Neural progenitor cell (in vitro differentiated cells): ENCODE data around the gene NOP53. TPM values are rescaled to one million over a fixed set of nuclear protein-coding genes. Genes with fewer than 3 reads are reported as not detected.
"Not testable (repeated sequence)": the region's sequence is repeated elsewhere in the genome, so short reads cannot be mapped to it uniquely, and the experiment has no call there.

Source experiments
- DNase-seq: peaks from one replicate; pipeline ENCODE4 v3.0.0-alpha.2; 2016; ENCODE audit warnings: low spot score
- H2AFZ ChIP-seq: fragments of 200-600 bp; sonication (generic); replicated peaks from 2 replicates; pipeline ENCODE4 v1.6.1; 2016; ENCODE audit warnings: antibody characterized with exemption
- H3F3A ChIP-seq: fragments of 200-600 bp; sonication (generic); 2 replicates; pipeline ENCODE4 v1.6.1; 2016; ENCODE audit warnings: antibody characterized with exemption, low read depth
- H3K27ac ChIP-seq: fragments of 200-600 bp; sonication (generic); 2 replicates; pipeline ENCODE4 v1.5.1; 2016; ENCODE audit warnings: mild to moderate bottlenecking
- H3K27me3 ChIP-seq: fragments of 200-600 bp; sonication (generic); 2 replicates; pipeline ENCODE4 v1.6.1; 2016; ENCODE audit warnings: mild to moderate bottlenecking, moderate library complexity
- H3K36me3 ChIP-seq: fragments of 200-600 bp; sonication (generic); 2 replicates; pipeline ENCODE4 v1.5.1; 2016
- H3K4me1 ChIP-seq: fragments of 200-600 bp; sonication (generic); 2 replicates; pipeline ENCODE4 v1.6.1; 2016; ENCODE audit warnings: mixed run types
- H3K4me2 ChIP-seq: fragments of 200-600 bp; sonication (generic); 2 replicates; pipeline ENCODE4 v1.6.1; 2016
- H3K4me3 ChIP-seq: fragments of 200-600 bp; sonication (generic); 2 replicates; pipeline ENCODE4 v1.5.1; 2016
- H3K79me2 ChIP-seq: fragments of 200-600 bp; sonication (generic); 2 replicates; pipeline ENCODE4 v1.6.1; 2016; ENCODE audit warnings: low read depth
- H3K9ac ChIP-seq: fragments of 200-600 bp; sonication (generic); 2 replicates; pipeline ENCODE4 v1.6.1; 2016
- H3K9me3 ChIP-seq: fragments of 200-600 bp; sonication (generic); 2 replicates; pipeline ENCODE4 v1.5.1; 2016; ENCODE audit warnings: low read depth
- H4K20me1 ChIP-seq: fragments of 200-600 bp; sonication (generic); 2 replicates; pipeline ENCODE4 v1.6.1; 2016; ENCODE audit warnings: low read depth
- H3K27ac Mint-ChIP-seq: 3 replicates; pipeline ENCODE4 v1.8.0; 2021; ENCODE audit warnings: mixed read lengths
- H3K27me3 Mint-ChIP-seq: 2 replicates; pipeline ENCODE4 v1.8.0; 2022; ENCODE audit warnings: low read depth, mild to moderate bottlenecking, inconsistent platforms, moderate library complexity, mixed read lengths; ENCODE audit not compliant: insufficient read depth
- H3K36me3 Mint-ChIP-seq: 3 replicates; pipeline ENCODE4 v1.8.0; 2021; ENCODE audit warnings: mixed read lengths
- H3K4me1 Mint-ChIP-seq: 3 replicates; pipeline ENCODE4 v1.8.0; 2021; ENCODE audit warnings: mixed read lengths
- H3K4me3 Mint-ChIP-seq: 3 replicates; pipeline ENCODE4 v1.8.0; 2021; ENCODE audit warnings: mild to moderate bottlenecking, moderate library complexity, mixed read lengths
- H3K9me3 Mint-ChIP-seq: 3 replicates; pipeline ENCODE4 v1.8.0; 2020; ENCODE audit warnings: mixed read lengths
- EZH2 ChIP-seq: fragments of 200-600 bp; sonication (generic); IDR thresholded peaks from 2 replicates; pipeline ENCODE4 v1.6.1; 2017; ENCODE audit warnings: antibody characterized with exemption, mild to moderate bottlenecking, moderate library complexity
- EZH2phosphoT487 ChIP-seq: fragments of 200-600 bp; sonication (generic); IDR thresholded peaks from 2 replicates; pipeline ENCODE4 v1.6.1; 2017; ENCODE audit warnings: antibody characterized with exemption
- total RNA-seq: library from RNA; depleted of rRNA; stranded (reverse); fragments of >200 nt; gene quantifications from 2 replicates; pipeline ENCODE4 v1.2.3, GENCODE V29; 2015; ENCODE audit warnings: low replicate concordance
- TF ChIP-seq, protein P1 (sequence below): fragments of 200-600 bp; sonication (generic); IDR thresholded peaks from 2 replicates; pipeline ENCODE4 v1.5.1; 2017; ENCODE audit warnings: antibody characterized with exemption, mild to moderate bottlenecking

The NOP53 gene
- total RNA-seq, 1 donor from 2014 or later, result 101 TPM

DNA sequence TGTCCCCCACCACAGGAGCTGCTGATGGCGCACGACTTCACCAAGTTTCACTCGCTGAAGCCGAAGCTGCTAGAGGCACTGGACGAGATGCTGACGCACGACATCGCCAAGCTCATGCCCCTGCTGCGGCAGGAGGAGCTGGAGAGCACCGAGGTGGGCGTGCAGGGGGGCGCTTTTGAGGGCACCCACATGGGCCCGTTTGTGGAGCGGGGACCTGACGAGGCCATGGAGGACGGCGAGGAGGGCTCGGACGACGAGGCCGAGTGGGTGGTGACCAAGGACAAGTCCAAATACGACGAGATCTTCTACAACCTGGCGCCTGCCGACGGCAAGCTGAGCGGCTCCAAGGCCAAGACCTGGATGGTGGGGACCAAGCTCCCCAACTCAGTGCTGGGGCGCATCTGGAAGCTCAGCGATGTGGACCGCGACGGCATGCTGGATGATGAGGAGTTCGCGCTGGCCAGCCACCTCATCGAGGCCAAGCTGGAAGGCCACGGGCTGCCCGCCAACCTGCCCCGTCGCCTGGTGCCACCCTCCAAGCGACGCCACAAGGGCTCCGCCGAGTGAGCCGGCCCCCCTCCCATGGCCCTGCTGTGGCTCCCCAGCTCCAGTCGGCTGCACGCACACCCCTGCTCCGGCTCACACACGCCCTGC, 4.4 kb upstream of the NOP53 start:
- no peak overlapping the region for H3K4me3 Mint-ChIP-seq
- H3K36me3 Mint-ChIP-seq, result no peaks in the 10 kb centered on the region
- H3K9me3 Mint-ChIP-seq, result no peaks in the 10 kb centered on the region
- Histone ChIP-seq H3K36me3 (no peaks in the 10 kb centered on the region), H3K4me1 (no peaks in the 10 kb centered on the region), H3K9ac (no peak overlapping the region), H3K79me2 (peaks cover 3% of the 10 kb centered on the region), H4K20me1 (no peaks in the 10 kb centered on the region), H3K27me3 (no peaks in the 10 kb centered on the region), H3K4me3 (no peak overlapping the region), H3K4me2 (no peak overlapping the region), H3K27ac (no peak overlapping the region), H3K9me3 (no peaks in the 10 kb centered on the region), H3F3A (peaks cover 26% of the 10 kb centered on the region), H2AFZ (no peak overlapping the region)
- H3K27me3 Mint-ChIP-seq, result peaks cover 16% of the 10 kb centered on the region
- TF ChIP-seq EZH2, result no peak
- TF ChIP-seq, protein P1, sequence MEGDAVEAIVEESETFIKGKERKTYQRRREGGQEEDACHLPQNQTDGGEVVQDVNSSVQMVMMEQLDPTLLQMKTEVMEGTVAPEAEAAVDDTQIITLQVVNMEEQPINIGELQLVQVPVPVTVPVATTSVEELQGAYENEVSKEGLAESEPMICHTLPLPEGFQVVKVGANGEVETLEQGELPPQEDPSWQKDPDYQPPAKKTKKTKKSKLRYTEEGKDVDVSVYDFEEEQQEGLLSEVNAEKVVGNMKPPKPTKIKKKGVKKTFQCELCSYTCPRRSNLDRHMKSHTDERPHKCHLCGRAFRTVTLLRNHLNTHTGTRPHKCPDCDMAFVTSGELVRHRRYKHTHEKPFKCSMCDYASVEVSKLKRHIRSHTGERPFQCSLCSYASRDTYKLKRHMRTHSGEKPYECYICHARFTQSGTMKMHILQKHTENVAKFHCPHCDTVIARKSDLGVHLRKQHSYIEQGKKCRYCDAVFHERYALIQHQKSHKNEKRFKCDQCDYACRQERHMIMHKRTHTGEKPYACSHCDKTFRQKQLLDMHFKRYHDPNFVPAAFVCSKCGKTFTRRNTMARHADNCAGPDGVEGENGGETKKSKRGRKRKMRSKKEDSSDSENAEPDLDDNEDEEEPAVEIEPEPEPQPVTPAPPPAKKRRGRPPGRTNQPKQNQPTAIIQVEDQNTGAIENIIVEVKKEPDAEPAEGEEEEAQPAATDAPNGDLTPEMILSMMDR, result no peak
- TF ChIP-seq EZH2phosphoT487, result no peak
- peaks cover 11% of the 10 kb centered on the region for H3K4me1 Mint-ChIP-seq
- H3K27ac Mint-ChIP-seq, result no peak overlapping the region
- no peak for DNase-seq

DNA sequence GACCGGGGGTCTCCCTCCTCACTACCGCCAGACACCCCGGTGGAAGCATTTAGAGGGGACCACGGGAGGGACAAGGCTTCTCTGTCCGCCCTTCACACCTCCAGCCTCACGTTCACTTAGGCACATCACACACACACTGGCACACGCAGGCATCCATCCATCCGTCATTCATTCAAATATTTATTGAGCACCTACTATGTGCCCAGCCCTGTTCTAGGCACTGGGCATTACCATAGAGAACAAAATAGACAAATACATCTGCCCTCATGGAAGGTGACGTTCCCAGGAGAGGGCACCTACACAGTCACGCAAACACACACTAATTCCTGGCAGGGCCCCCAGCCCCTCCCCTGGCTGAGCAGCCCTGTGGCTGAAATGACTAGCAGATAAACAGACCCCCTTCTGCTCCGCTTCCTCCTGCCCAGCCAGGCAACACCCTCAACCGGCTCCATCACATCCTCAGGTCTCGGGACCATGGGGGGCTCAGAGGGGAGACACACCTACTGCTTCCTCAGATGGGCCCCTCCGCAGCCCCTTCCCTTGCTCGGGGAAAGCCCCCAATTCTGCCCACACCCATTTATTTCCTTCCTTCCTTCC, 3.7 kb upstream of the NOP53 start:
- H3K9me3 Mint-ChIP-seq, result no peaks in the 10 kb centered on the region
- Histone ChIP-seq H3K27me3 (no peaks in the 10 kb centered on the region), H3K27ac (no peak overlapping the region), H3K9ac (no peak overlapping the region), H3K9me3 (no peaks in the 10 kb centered on the region), H4K20me1 (no peaks in the 10 kb centered on the region), H3K4me2 (no peak overlapping the region), H3K4me3 (no peak overlapping the region), H3K79me2 (peaks cover 10% of the 10 kb centered on the region), H3K4me1 (no peaks in the 10 kb centered on the region), H2AFZ (no peak overlapping the region), H3F3A (peaks cover 26% of the 10 kb centered on the region), H3K36me3 (no peaks in the 10 kb centered on the region)
- peaks cover 15% of the 10 kb centered on the region for H3K27me3 Mint-ChIP-seq
- no peak for TF ChIP-seq EZH2
- TF ChIP-seq, protein P1, result no peak
- no peak for TF ChIP-seq EZH2phosphoT487
- no peaks in the 10 kb centered on the region for H3K36me3 Mint-ChIP-seq
- DNase-seq, result no peak
- peak overlapping the region; percentile 4 for H3K27ac Mint-ChIP-seq
- peaks cover 11% of the 10 kb centered on the region for H3K4me1 Mint-ChIP-seq
- peak overlapping the region; percentile 3 for H3K4me3 Mint-ChIP-seq

DNA sequence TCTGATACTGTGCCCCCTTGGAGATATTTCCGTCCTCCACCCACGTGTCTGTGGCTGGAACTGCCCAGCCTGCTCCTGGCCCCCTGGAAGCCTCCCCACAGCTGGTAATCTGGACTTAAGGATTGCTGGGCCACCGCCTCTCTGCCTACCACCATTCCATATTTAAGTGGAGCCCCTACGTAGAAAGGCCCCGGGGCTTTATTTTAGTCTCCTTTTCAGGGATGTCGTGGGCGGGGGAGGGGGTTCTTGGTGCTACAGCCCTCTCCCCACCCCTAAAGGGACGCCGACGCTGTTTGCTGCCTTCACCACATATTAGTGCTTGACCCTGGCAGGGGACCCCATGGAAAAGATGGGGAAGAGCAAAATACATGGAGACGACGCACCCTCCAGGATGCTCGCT, 2.7 kb upstream of the NOP53 start:
- Mint-ChIP-seq H3K27ac (no peak overlapping the region), H3K9me3 (no peaks in the 10 kb centered on the region), H3K4me3 (peak overlapping the region; percentile 50), H3K27me3 (peaks cover 15% of the 10 kb centered on the region), H3K4me1 (peaks cover 14% of the 10 kb centered on the region), H3K36me3 (no peaks in the 10 kb centered on the region)
- DNase-seq, result peak; percentile 26
- TF ChIP-seq, protein P1, result no peak
- no peak for TF ChIP-seq EZH2
- no peak for TF ChIP-seq EZH2phosphoT487
- peak overlapping the region; percentile 44 for H3K4me3 ChIP-seq
- peaks cover 20% of the 10 kb centered on the region for H3K79me2 ChIP-seq
- peak overlapping the region; percentile 69 for H2AFZ ChIP-seq
- no peaks in the 10 kb centered on the region for H3K36me3 ChIP-seq
- no peaks in the 10 kb centered on the region for H3K27me3 ChIP-seq
- H3F3A ChIP-seq, result peaks cover 26% of the 10 kb centered on the region
- H3K4me1 ChIP-seq, result no peaks in the 10 kb centered on the region
- no peak overlapping the region for H3K9ac ChIP-seq
- no peak overlapping the region for H3K27ac ChIP-seq
- H4K20me1 ChIP-seq, result no peaks in the 10 kb centered on the region
- H3K4me2 ChIP-seq, result peak overlapping the region; percentile 70
- no peaks in the 10 kb centered on the region for H3K9me3 ChIP-seq

DNA sequence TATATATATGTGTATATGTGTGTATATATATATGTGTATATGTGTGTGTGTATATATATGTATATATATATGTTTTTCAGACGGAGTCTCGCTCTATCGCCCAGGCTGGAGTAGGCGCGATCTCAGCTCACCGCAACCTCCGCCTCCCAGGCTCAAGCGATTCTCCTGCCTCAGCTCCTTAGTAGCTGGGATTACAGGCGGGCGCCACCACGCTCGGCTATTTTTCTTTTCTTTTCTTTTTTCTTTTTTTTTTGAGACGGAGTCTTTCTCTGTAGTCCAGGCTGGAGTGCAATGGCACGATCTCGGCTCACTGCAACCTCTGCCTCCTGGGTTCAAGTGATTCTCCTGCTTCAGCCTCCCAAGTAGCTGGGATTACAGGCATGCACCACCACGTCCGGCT, 783 bp downstream of the NOP53 start:
- not testable (repeated sequence) for H3K27ac ChIP-seq, H4K20me1 ChIP-seq, H3K27me3 ChIP-seq, H3K36me3 Mint-ChIP-seq, H3K27ac Mint-ChIP-seq, H2AFZ ChIP-seq, H3K36me3 ChIP-seq, H3K9me3 Mint-ChIP-seq, H3K9me3 ChIP-seq, H3K4me1 ChIP-seq, H3K9ac ChIP-seq, DNase-seq
- Mint-ChIP-seq H3K27me3 (peaks cover 15% of the 10 kb centered on the region), H3K4me3 (peak overlapping the region; percentile 99), H3K4me1 (peaks cover 17% of the 10 kb centered on the region)
- Histone ChIP-seq H3K4me2 (peak overlapping the region; percentile 81), H3K4me3 (peak overlapping the region; percentile 93), H3K79me2 (peaks cover 35% of the 10 kb centered on the region), H3F3A (peaks cover 26% of the 10 kb centered on the region)
